Liver (tissue), 9 donors: Measurements from ENCODE around the gene B4GALT5. TPM values are rescaled to one million over a fixed set of nuclear protein-coding genes. Genes with fewer than 3 reads are reported as not detected.

Experiments
- DNase-seq: peaks from one replicate; pipeline ENCODE4 v3.0.0-alpha.2; 2017; ENCODE audit warnings: low spot score
- H3K27ac ChIP-seq, 2 donors: one replicate each; pipeline ENCODE4 v1.7.0; 2013; ENCODE audit warnings: inconsistent platforms in 2 of 2, low read length in 2 of 2, control low read depth in 1 of 2, low read depth in 1 of 2, mild to moderate bottlenecking in 1 of 2
- H3K27me3 ChIP-seq, 4 donors: one replicate each; pipeline versions ENCODE4 v1.6.1 to v1.7.0; 2013; ENCODE audit warnings: low read length in 3 of 4, inconsistent platforms in 1 of 4, mild to moderate bottlenecking in 1 of 4, moderate library complexity in 1 of 4; ENCODE audit not compliant: control insufficient read depth in 4 of 4, insufficient read depth in 4 of 4
- H3K36me3 ChIP-seq, 4 donors: one replicate each; pipeline versions ENCODE4 v1.6.1 to v1.7.0; 2013; ENCODE audit warnings: low read length in 3 of 4, mild to moderate bottlenecking in 3 of 4, low read depth in 1 of 4, moderate library complexity in 1 of 4; ENCODE audit not compliant: control insufficient read depth in 4 of 4, insufficient read depth in 3 of 4
- H3K4me1 ChIP-seq, 4 donors: one replicate each; pipeline versions ENCODE4 v1.6.1 to v1.7.0; 2013; ENCODE audit warnings: low read length in 3 of 4, mild to moderate bottlenecking in 3 of 4, moderate library complexity in 1 of 4; ENCODE audit not compliant: control insufficient read depth in 4 of 4, insufficient read depth in 4 of 4
- H3K4me3 ChIP-seq, 3 donors: one replicate each; pipeline versions ENCODE4 v1.6.1 to v1.7.0; 2013; ENCODE audit warnings: low read length in 3 of 3, control low read depth in 1 of 3, low read depth in 1 of 3, mild to moderate bottlenecking in 1 of 3
- H3K9ac ChIP-seq, 2 donors: one replicate each; pipeline ENCODE4 v1.7.0; 2013; ENCODE audit warnings: low read length in 2 of 2, mild to moderate bottlenecking in 2 of 2, moderate library complexity in 2 of 2, control low read depth in 1 of 2, low read depth in 1 of 2
- H3K9me3 ChIP-seq, 4 donors: one replicate each; pipeline versions ENCODE4 v1.6.1 to v1.7.0; 2013; ENCODE audit warnings: low read length in 3 of 4; ENCODE audit not compliant: control insufficient read depth in 4 of 4
- ATF3 ChIP-seq: IDR thresholded peaks from 2 replicates; pipeline ENCODE4 v1.6.1; 2016; ENCODE audit warnings: antibody characterized with exemption
- CTCF ChIP-seq: fragments of 150-350 bp; IDR thresholded peaks from 2 replicates; pipeline ENCODE4 v1.5.1; 2017; ENCODE audit warnings: improper control_type of control experiment, low read depth, low read length; ENCODE audit not compliant: missing input control
- EGR1 ChIP-seq, 2 donors: IDR thresholded peaks; 2 replicates each; pipeline ENCODE4 v1.6.1; 2016 to 2018; ENCODE audit warnings: antibody characterized with exemption in 2 of 2, low read depth in 2 of 2
- FOXA1 ChIP-seq: IDR thresholded peaks from 2 replicates; pipeline ENCODE4 v1.6.1; 2016; ENCODE audit warnings: antibody characterized with exemption
- FOXA2 ChIP-seq: IDR thresholded peaks from 2 replicates; pipeline ENCODE4 v1.6.1; 2016; ENCODE audit warnings: antibody characterized with exemption
- GABPA ChIP-seq, 2 donors: IDR thresholded peaks in 1 of 2; conservative IDR thresholded peaks in 1 of 2; 2 replicates each; pipeline ENCODE4 v1.6.1; 2016; ENCODE audit warnings: antibody characterized with exemption in 2 of 2, mild to moderate bottlenecking in 1 of 2, moderate library complexity in 1 of 2
- HNF4A ChIP-seq, 2 donors: conservative IDR thresholded peaks; 2 replicates each; pipeline ENCODE4 v1.6.1; 2016; ENCODE audit warnings: antibody characterized with exemption in 2 of 2, mild to moderate bottlenecking in 2 of 2
- HNF4G ChIP-seq: IDR thresholded peaks from 2 replicates; pipeline ENCODE4 v1.6.1; 2016; ENCODE audit warnings: antibody characterized with exemption
- JUND ChIP-seq, 2 donors: IDR thresholded peaks; 2 replicates each; pipeline ENCODE4 v1.6.1; 2016; ENCODE audit warnings: antibody characterized with exemption in 2 of 2
- MAX ChIP-seq: IDR thresholded peaks from 2 replicates; pipeline ENCODE4 v1.6.1; 2016; ENCODE audit warnings: antibody characterized with exemption
- NR2F2 ChIP-seq: IDR thresholded peaks from 2 replicates; pipeline ENCODE4 v1.6.1; 2016; ENCODE audit warnings: antibody characterized with exemption
- RAD21 ChIP-seq, 2 donors: IDR thresholded peaks; 2 replicates each; pipeline ENCODE4 v1.6.1; 2016; ENCODE audit warnings: antibody characterized with exemption in 2 of 2, mild to moderate bottlenecking in 2 of 2
- REST ChIP-seq: IDR thresholded peaks from 2 replicates; pipeline ENCODE4 v1.6.1; 2016; ENCODE audit warnings: antibody characterized with exemption, mild to moderate bottlenecking
- RXRA ChIP-seq, 2 donors: IDR thresholded peaks; 2 replicates each; pipeline ENCODE4 v1.6.1; 2017 to 2018; ENCODE audit warnings: antibody characterized with exemption in 2 of 2, mild to moderate bottlenecking in 1 of 2
- SP1 ChIP-seq: IDR thresholded peaks from 2 replicates; pipeline ENCODE4 v1.6.1; 2018; ENCODE audit warnings: antibody characterized with exemption, mild to moderate bottlenecking
- TAF1 ChIP-seq: conservative IDR thresholded peaks from 2 replicates; pipeline ENCODE4 v1.6.1; 2016; ENCODE audit warnings: antibody characterized with exemption, mild to moderate bottlenecking
- YY1 ChIP-seq: IDR thresholded peaks from 2 replicates; pipeline ENCODE4 v1.6.1; 2016; ENCODE audit warnings: antibody characterized with exemption, mild to moderate bottlenecking
- ZBTB33 ChIP-seq: IDR thresholded peaks from 2 replicates; pipeline ENCODE4 v1.6.1; 2016; ENCODE audit warnings: antibody characterized with exemption
- WGBS: extraction: QIAGEN DNeasy Blood & Tissue Kit; methylation state at CpG from one replicate; pipeline ENCODE4 v1.1.7; 2013; 5-methylcytosine and 5-hydroxymethylcytosine counted together
- polyA plus RNA-seq, 2 donors: library from polyadenylated mRNA; stranded (reverse) in 1 of 2; unstranded in 1 of 2; fragments of 200-250 nt in 1 of 2; fragments of >200 nt in 1 of 2; fragmentation: Nextera tagmentation in 1 of 2; extraction: Ambion mirVana in 1 of 2; gene quantifications; one replicate each; pipeline versions ENCODE4 v1.2.1 to v1.2.3, GENCODE V29; 2013 to 2015
- total RNA-seq, 2 donors: library from RNA; depleted of rRNA; stranded (reverse); fragments of >200 nt; gene quantifications; one replicate each; pipeline ENCODE4 v1.2.3, GENCODE V29; 2014
- donor health status: healthy.
- donor health status: healthy.
- donor health status: healthy.
- donor health status: healthy.
- donor health status: healthy.

Gene B4GALT5
- total and polyA plus RNA-seq, 4 donors: 2.0 to 28.2 (median 14.4) TPM

- H3K36me3 ChIP-seq: peaks cover 17 to 61% (median 51%) of the 10 kb centered on the region in 4 donors
- no peak overlapping the region for H3K9ac ChIP-seq
- TF ChIP-seq NR2F2 (no peak), MAX (no peak), RAD21 (IDR thresholded peaks at IDR 0.05) (no peak), FOXA2 (no peak), FOXA1 (no peak), RXRA (IDR thresholded peaks at IDR 0.05) (no peak), ZBTB33 (no peak), JUND (IDR thresholded peaks at IDR 0.05) (no peak), REST (no peak), TAF1 (no peak), EGR1 (IDR thresholded peaks at IDR 0.05; ENCODE audit: low read depth in 2 of 2) (no peak), GABPA (IDR thresholded peaks at IDR 0.05 in 1 of 2, conservative IDR thresholded peaks at IDR 0.05 in 1 of 2) (no peak), ATF3 (no peak), HNF4A (conservative IDR thresholded peaks at IDR 0.05) (no peak), HNF4G (no peak), CTCF (no peak), SP1 (no peak)
- DNase-seq: no peak
- no peak overlapping the region for H3K4me3 ChIP-seq
- 87% methylated on average over 2 of the region's 2 CpGs for WGBS
- no peaks in the 10 kb centered on the region for H3K9me3 ChIP-seq
- H3K27ac ChIP-seq: no peak overlapping the region
- H3K4me1 ChIP-seq: no peaks in the 10 kb centered on the region
- H3K27me3 ChIP-seq: no peaks in the 10 kb centered on the region
These were observed 67.2 kb downstream of the B4GALT5 start for GRCh38 chr20:49646528-49646927.

- H3K27ac ChIP-seq: no peak overlapping the region
- H3K9me3 ChIP-seq: no peaks in the 10 kb centered on the region
- peaks cover 18 to 65% (median 54%) of the 10 kb centered on the region in 4 donors for H3K36me3 ChIP-seq
- no peaks in the 10 kb centered on the region for H3K27me3 ChIP-seq
- no peak for DNase-seq
- no peaks in the 10 kb centered on the region for H3K4me1 ChIP-seq
- 96% methylated on average over 3 of the region's 3 CpGs for WGBS
- H3K9ac ChIP-seq: no peak overlapping the region
- no peak overlapping the region for H3K4me3 ChIP-seq
- TF ChIP-seq FOXA2 (no peak), HNF4G (no peak), SP1 (no peak), ZBTB33 (no peak), YY1 (no peak), HNF4A (conservative IDR thresholded peaks at IDR 0.05) (no peak), FOXA1 (no peak), JUND (IDR thresholded peaks at IDR 0.05) (no peak), REST (no peak)
These were observed 67.6 kb downstream of the B4GALT5 start for GRCh38 chr20:49646126-49646525.
